Measurements from ENCODE around the gene MPPED1.

The MPPED1 gene

GRCh38 chr22:43397766-43398165 is 14.0 kb upstream of the MPPED1 start:
- TF ChIP-seq, protein P1, sequence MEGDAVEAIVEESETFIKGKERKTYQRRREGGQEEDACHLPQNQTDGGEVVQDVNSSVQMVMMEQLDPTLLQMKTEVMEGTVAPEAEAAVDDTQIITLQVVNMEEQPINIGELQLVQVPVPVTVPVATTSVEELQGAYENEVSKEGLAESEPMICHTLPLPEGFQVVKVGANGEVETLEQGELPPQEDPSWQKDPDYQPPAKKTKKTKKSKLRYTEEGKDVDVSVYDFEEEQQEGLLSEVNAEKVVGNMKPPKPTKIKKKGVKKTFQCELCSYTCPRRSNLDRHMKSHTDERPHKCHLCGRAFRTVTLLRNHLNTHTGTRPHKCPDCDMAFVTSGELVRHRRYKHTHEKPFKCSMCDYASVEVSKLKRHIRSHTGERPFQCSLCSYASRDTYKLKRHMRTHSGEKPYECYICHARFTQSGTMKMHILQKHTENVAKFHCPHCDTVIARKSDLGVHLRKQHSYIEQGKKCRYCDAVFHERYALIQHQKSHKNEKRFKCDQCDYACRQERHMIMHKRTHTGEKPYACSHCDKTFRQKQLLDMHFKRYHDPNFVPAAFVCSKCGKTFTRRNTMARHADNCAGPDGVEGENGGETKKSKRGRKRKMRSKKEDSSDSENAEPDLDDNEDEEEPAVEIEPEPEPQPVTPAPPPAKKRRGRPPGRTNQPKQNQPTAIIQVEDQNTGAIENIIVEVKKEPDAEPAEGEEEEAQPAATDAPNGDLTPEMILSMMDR (IDR thresholded peaks at IDR 0.05; ENCODE audit: insufficient read depth, low read length, poor library complexity, severe bottlenecking) = no peak
- no peak for TF ChIP-seq EZH2phosphoT487 (conservative IDR thresholded peaks at IDR 0.05; ENCODE audit: low read length)
- no peaks in the 10 kb centered on the region for H3K79me2 ChIP-seq (ENCODE audit: insufficient read depth, low read length)

GRCh38 chr22:43398246-43398645 is 13.6 kb upstream of the MPPED1 start:
- Histone ChIP-seq H3K9me3 (ENCODE audit: insufficient read depth, low read length) (no peaks in the 10 kb centered on the region), H3K27me3 (ENCODE audit: low read length) (no peaks in the 10 kb centered on the region), H3K27ac (ENCODE audit: low read depth, low read length) (no peak overlapping the region), H3K4me2 (ENCODE audit: low read depth, low read length, poor library complexity, severe bottlenecking) (no peak overlapping the region), H3K79me2 (ENCODE audit: insufficient read depth, low read length) (no peaks in the 10 kb centered on the region), H3K9me2 (replicated peaks; ENCODE audit: insufficient read depth, low read length) (no peaks in the 10 kb centered on the region), H3K4me3 (ENCODE audit: insufficient read depth, low read length, poor library complexity, severe bottlenecking) (no peak overlapping the region), H3F3A (ENCODE audit: insufficient read depth) (no peaks in the 10 kb centered on the region), H4K20me1 (ENCODE audit: low read depth, low read length) (no peaks in the 10 kb centered on the region), H3K9ac (ENCODE audit: low read length) (no peak overlapping the region), H2AFZ (ENCODE audit: low read depth, low read length, severe bottlenecking) (no peak overlapping the region), H3K36me3 (ENCODE audit: low read length) (no peaks in the 10 kb centered on the region)
- TF ChIP-seq EZH2phosphoT487 (conservative IDR thresholded peaks at IDR 0.05; ENCODE audit: low read length) = no peak
- TF ChIP-seq, protein P1 (IDR thresholded peaks at IDR 0.05; ENCODE audit: insufficient read depth, low read length, poor library complexity, severe bottlenecking) = no peak

More at GRCh38 chr22:43397766-43398165, 14.0 kb upstream of the MPPED1 start:
- H3K9ac ChIP-seq (ENCODE audit: low read length) = no peak overlapping the region
- no peaks in the 10 kb centered on the region for H4K20me1 ChIP-seq (ENCODE audit: low read depth, low read length)
- H3K27ac ChIP-seq (ENCODE audit: low read depth, low read length) = no peak overlapping the region
- H3K4me3 ChIP-seq (ENCODE audit: insufficient read depth, low read length, poor library complexity, severe bottlenecking) = no peak overlapping the region
- H3K9me2 ChIP-seq (replicated peaks; ENCODE audit: insufficient read depth, low read length) = no peaks in the 10 kb centered on the region
- no peaks in the 10 kb centered on the region for H3F3A ChIP-seq (ENCODE audit: insufficient read depth)
- no peaks in the 10 kb centered on the region for H3K36me3 ChIP-seq (ENCODE audit: low read length)
- H3K27me3 ChIP-seq (ENCODE audit: low read length) = no peaks in the 10 kb centered on the region
- H3K4me2 ChIP-seq (ENCODE audit: low read depth, low read length, poor library complexity, severe bottlenecking) = no peak overlapping the region
- H3K9me3 ChIP-seq (ENCODE audit: insufficient read depth, low read length) = no peaks in the 10 kb centered on the region
- H2AFZ ChIP-seq (ENCODE audit: low read depth, low read length, severe bottlenecking) = no peak overlapping the region

GRCh38 chr22:43398910-43399309 is 12.9 kb upstream of the MPPED1 start:
- no peaks in the 10 kb centered on the region for H3K9me3 ChIP-seq (ENCODE audit: insufficient read depth, low read length)
- H3K27ac ChIP-seq (ENCODE audit: low read depth, low read length) = no peak overlapping the region
- no peak overlapping the region for H3K4me3 ChIP-seq (ENCODE audit: insufficient read depth, low read length, poor library complexity, severe bottlenecking)
- H3K4me2 ChIP-seq (ENCODE audit: low read depth, low read length, poor library complexity, severe bottlenecking) = no peak overlapping the region
- no peaks in the 10 kb centered on the region for H3K9me2 ChIP-seq (replicated peaks; ENCODE audit: insufficient read depth, low read length)
- no peak overlapping the region for H3K9ac ChIP-seq (ENCODE audit: low read length)
- no peaks in the 10 kb centered on the region for H3K79me2 ChIP-seq (ENCODE audit: insufficient read depth, low read length)
- H3F3A ChIP-seq (ENCODE audit: insufficient read depth) = no peaks in the 10 kb centered on the region
- TF ChIP-seq, protein P1 (IDR thresholded peaks at IDR 0.05; ENCODE audit: insufficient read depth, low read length, poor library complexity, severe bottlenecking) = no peak
- TF ChIP-seq EZH2phosphoT487 (conservative IDR thresholded peaks at IDR 0.05; ENCODE audit: low read length) = no peak
- H3K36me3 ChIP-seq (ENCODE audit: low read length) = no peaks in the 10 kb centered on the region
- H2AFZ ChIP-seq (ENCODE audit: low read depth, low read length, severe bottlenecking) = no peak overlapping the region
- H4K20me1 ChIP-seq (ENCODE audit: low read depth, low read length) = no peaks in the 10 kb centered on the region
- no peaks in the 10 kb centered on the region for H3K27me3 ChIP-seq (ENCODE audit: low read length)

All from SU-DHL-6 (cell line).